ENCODE data around the gene MEI1.
"Not testable (repeated sequence)": the region's sequence is repeated elsewhere in the genome, so short reads cannot be mapped to it uniquely, and the experiment has no call there.

The MEI1 gene

GRCh38 chr22:41822317-41823057 lies 123.2 kb downstream of the MEI1 start:
- peak; percentile 53 for DNase-seq (ENCODE audit: low spot score)

GRCh38 chr22:41823797-41824196 lies 124.5 kb downstream of the MEI1 start:
- DNase-seq (ENCODE audit: low spot score), result no peak

- no peak for DNase-seq (ENCODE audit: low spot score)
Measured at GRCh38 chr22:41825376-41825775, 126.1 kb downstream of the MEI1 start.

GRCh38 chr22:41826021-41826420 lies 126.7 kb downstream of the MEI1 start:
- no peak for DNase-seq (ENCODE audit: low spot score)

- DNase-seq (ENCODE audit: low spot score), result no peak
Measured at GRCh38 chr22:41826430-41827383, 127.4 kb downstream of the MEI1 start.

GRCh38 chr22:41827671-41828070 lies 128.4 kb downstream of the MEI1 start:
- DNase-seq (ENCODE audit: low spot score), result no peak

- no peak for DNase-seq (ENCODE audit: low spot score)
Measured at GRCh38 chr22:41828516-41828915, 129.2 kb downstream of the MEI1 start.

GRCh38 chr22:41830174-41830573 lies 130.9 kb downstream of the MEI1 start:
- DNase-seq (ENCODE audit: low spot score), result no peak

- DNase-seq (ENCODE audit: low spot score), result no peak
Measured at GRCh38 chr22:41831383-41831782, 132.1 kb downstream of the MEI1 start.

- DNase-seq (ENCODE audit: low spot score), result no peak
Measured at GRCh38 chr22:41831828-41832552, 132.7 kb downstream of the MEI1 start.

- peak; percentile 99 for DNase-seq (ENCODE audit: low spot score)
Measured at GRCh38 chr22:41832553-41833368, 133.5 kb downstream of the MEI1 start, which contains the start of gene SREBF2. SREBF2 (plus strand) TSS chr22:41833105; CDS start chr22:41833271, 166 bp downstream.

GRCh38 chr22:41833369-41834004 lies 134.2 kb downstream of the MEI1 start:
- DNase-seq (ENCODE audit: low spot score), result peak; percentile 44

- no peak for DNase-seq (ENCODE audit: low spot score)
Measured at GRCh38 chr22:41834005-41834944, 135.0 kb downstream of the MEI1 start.

- not testable (repeated sequence) for DNase-seq (ENCODE audit: low spot score)
Measured at GRCh38 chr22:41835462-41835861, 136.2 kb downstream of the MEI1 start.

GRCh38 chr22:41836551-41836950 lies 137.2 kb downstream of the MEI1 start:
- DNase-seq (ENCODE audit: low spot score), result no peak

GRCh38 chr22:41838842-41839618 lies 139.7 kb downstream of the MEI1 start:
- no peak for DNase-seq (ENCODE audit: low spot score)

- no peak for DNase-seq (ENCODE audit: low spot score)
Measured at GRCh38 chr22:41840216-41840615, 140.9 kb downstream of the MEI1 start.

GRCh38 chr22:41841085-41841712 lies 141.9 kb downstream of the MEI1 start:
- DNase-seq (ENCODE audit: low spot score), result peak; percentile 82
